Measurements from ENCODE around the gene MXRA7. TPM values are rescaled to one million over a fixed set of nuclear protein-coding genes. Genes with fewer than 3 reads are reported as not detected.

The MXRA7 gene
- total RNA-seq, 1 donor: 244 TPM

- no peak overlapping the region for H3K4me3 ChIP-seq (ENCODE audit: low read depth, low read length)
- DNase-seq (ENCODE audit: low read depth): no peak
- no peak for TF ChIP-seq CTCF (IDR thresholded peaks at IDR 0.05; ENCODE audit: insufficient read depth, low read depth, low read length)
Observed at GRCh38 chr17:76650504-76650903, 60.3 kb downstream of the MXRA7 start.

- DNase-seq (ENCODE audit: low read depth): no peak
- no peak for TF ChIP-seq CTCF (IDR thresholded peaks at IDR 0.05; ENCODE audit: insufficient read depth, low read depth, low read length)
- no peak overlapping the region for H3K4me3 ChIP-seq (ENCODE audit: low read depth, low read length)
Observed at GRCh38 chr17:76646712-76647111, 64.1 kb downstream of the MXRA7 start.

GRCh38 chr17:76645481-76645880, 65.3 kb downstream of the MXRA7 start:
- no peak overlapping the region for H3K4me3 ChIP-seq (ENCODE audit: low read depth, low read length)
- no peak for DNase-seq (ENCODE audit: low read depth)
- TF ChIP-seq CTCF (IDR thresholded peaks at IDR 0.05; ENCODE audit: insufficient read depth, low read depth, low read length): no peak

GRCh38 chr17:76644995-76645394, 65.8 kb downstream of the MXRA7 start:
- TF ChIP-seq CTCF (IDR thresholded peaks at IDR 0.05; ENCODE audit: insufficient read depth, low read depth, low read length): no peak
- no peak for DNase-seq (ENCODE audit: low read depth)
- H3K4me3 ChIP-seq (ENCODE audit: low read depth, low read length): no peak overlapping the region

DNA sequence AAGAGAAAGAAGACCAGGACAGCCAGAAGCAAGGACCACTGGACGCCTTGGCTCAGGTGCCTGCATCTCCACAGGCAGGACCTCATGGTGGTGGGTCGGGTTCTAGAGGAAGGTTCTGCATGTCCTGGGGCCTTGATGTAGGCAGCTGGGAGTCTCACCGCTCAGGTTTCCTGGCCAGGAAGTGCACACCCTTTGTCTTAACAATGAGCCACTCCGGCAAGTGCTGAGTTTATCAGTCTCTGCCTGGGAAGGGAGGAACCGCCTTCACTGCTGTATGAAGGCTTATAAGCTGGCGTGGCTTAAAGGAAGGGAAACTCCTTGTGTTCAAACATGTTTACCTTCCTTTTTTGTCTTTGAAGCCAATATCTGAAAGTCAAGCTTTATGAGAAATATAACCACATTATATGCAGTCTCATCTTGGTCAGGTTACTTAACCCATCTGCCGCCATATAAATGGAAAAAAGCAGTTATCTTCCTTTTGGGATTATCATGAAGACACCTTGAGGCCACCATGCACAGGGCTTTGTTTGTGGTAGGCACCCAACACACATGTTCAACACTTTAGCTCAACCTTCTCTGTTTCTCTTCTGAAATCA, 67.1 kb downstream of the MXRA7 start, which contains the start of gene ST6GALNAC1:
ST6GALNAC1 (minus strand) TSS at position 205 of the 596 bp plus-strand sequence; CDS start at position 86, 119 bp downstream.
- H3K4me3 ChIP-seq (ENCODE audit: low read depth, low read length): no peak within 1 kb of the TSS
- DNase-seq (ENCODE audit: low read depth): no peak
- no peak for TF ChIP-seq CTCF (IDR thresholded peaks at IDR 0.05; ENCODE audit: insufficient read depth, low read depth, low read length)

- no peak for DNase-seq (ENCODE audit: low read depth)
- TF ChIP-seq CTCF (IDR thresholded peaks at IDR 0.05; ENCODE audit: insufficient read depth, low read depth, low read length): no peak
- no peak overlapping the region for H3K4me3 ChIP-seq (ENCODE audit: low read depth, low read length)
Observed at GRCh38 chr17:76642994-76643393, 67.8 kb downstream of the MXRA7 start.

GRCh38 chr17:76642032-76642561, 68.7 kb downstream of the MXRA7 start:
- no peak overlapping the region for H3K4me3 ChIP-seq (ENCODE audit: low read depth, low read length)
- TF ChIP-seq CTCF (IDR thresholded peaks at IDR 0.05; ENCODE audit: insufficient read depth, low read depth, low read length): no peak
- no peak for DNase-seq (ENCODE audit: low read depth)
